Raji (cell line): ENCODE data around the gene PLOD3.

Experiments used
- POLR2A ChIP-seq: IDR thresholded peaks from 2 replicates; pipeline ENCODE4 v1.6.1; 2011; ENCODE audit warnings: low read depth, low read length, control low read depth; ENCODE audit not compliant: insufficient read depth

The PLOD3 gene

GRCh38 chr7:101173752-101174244, 43.6 kb downstream of the PLOD3 start:
- no peak for TF ChIP-seq POLR2A

- TF ChIP-seq POLR2A: no peak
These were observed 44.3 kb downstream of the PLOD3 start for GRCh38 chr7:101172854-101173751.

GRCh38 chr7:101172005-101172853, 45.2 kb downstream of the PLOD3 start:
- TF ChIP-seq POLR2A: no peak

- no peak for TF ChIP-seq POLR2A
These were observed 45.9 kb downstream of the PLOD3 start for GRCh38 chr7:101171442-101171837.

GRCh38 chr7:101170617-101171441, 46.6 kb downstream of the PLOD3 start:
- TF ChIP-seq POLR2A: no peak

- no peak for TF ChIP-seq POLR2A
These were observed 47.4 kb downstream of the PLOD3 start for GRCh38 chr7:101169838-101170551.

GRCh38 chr7:101169110-101169837, 48.1 kb downstream of the PLOD3 start:
- no peak for TF ChIP-seq POLR2A

GRCh38 chr7:101168412-101169049, 48.9 kb downstream of the PLOD3 start:
- no peak for TF ChIP-seq POLR2A

GRCh38 chr7:101167645-101168411, 49.6 kb downstream of the PLOD3 start:
- TF ChIP-seq POLR2A: peak; percentile 6; the same call in 1 of the 2 replicates

- TF ChIP-seq POLR2A: 0 out of 2 replicates have a peak, but pooled peaks have one; percentile 8
These were observed 50.3 kb downstream of the PLOD3 start for GRCh38 chr7:101166909-101167644.

- TF ChIP-seq POLR2A: no peak
These were observed 50.8 kb downstream of the PLOD3 start for GRCh38 chr7:101166648-101166908.
